ENCODE data around the gene MTUS2. TPM values are rescaled to one million over a fixed set of nuclear protein-coding genes. Genes with fewer than 3 reads are reported as not detected.

Gene MTUS2
- total and polyA plus RNA-seq, 2 experiments from 2014 or later = 0.27 to 0.38 TPM

GRCh38 chr13:29434217-29434945 lies 614.2 kb downstream of the MTUS2 start:
- Histone ChIP-seq H3K36me3 (ENCODE audit: insufficient read depth) (no peaks in the 10 kb centered on the region), H2AFZ (peak overlapping the region; percentile 14; the same call in 1 of the 2 replicates), H3K27me3 (ENCODE audit: insufficient read depth) (peaks cover 8% of the 10 kb centered on the region; the same call in 1 of the 2 replicates), H3F3A (replicated peaks; ENCODE audit: low read depth) (no peaks in the 10 kb centered on the region), H3K79me2 (replicated peaks; ENCODE audit: insufficient read depth) (no peaks in the 10 kb centered on the region), H3K4me1 (ENCODE audit: insufficient read depth) (peaks cover 16% of the 10 kb centered on the region), H3K27ac (ENCODE audit: low read depth) (no peak overlapping the region), H3K4me2 (no peak overlapping the region), H3K4me3 (no peak overlapping the region), H3K9me2 (ENCODE audit: insufficient read depth) (no peaks in the 10 kb centered on the region), H4K20me1 (replicated peaks; ENCODE audit: insufficient read depth) (no peaks in the 10 kb centered on the region)
- H3K9me3 Mint-ChIP-seq = no peaks in the 10 kb centered on the region
- peaks cover under 1% of the 10 kb centered on the region for H3K27me3 Mint-ChIP-seq (ENCODE audit: insufficient read depth, low read depth, poor library complexity)
- DNase-seq (ENCODE audit: low spot score) (no peak), ATAC-seq (no peak)
- no peak overlapping the region for H3K27ac Mint-ChIP-seq
- no peak for TF ChIP-seq ZNF331 (CRISPR knock-in tag; IDR thresholded peaks at IDR 0.05; ENCODE audit: low read depth)
- TF ChIP-seq, protein P1, sequence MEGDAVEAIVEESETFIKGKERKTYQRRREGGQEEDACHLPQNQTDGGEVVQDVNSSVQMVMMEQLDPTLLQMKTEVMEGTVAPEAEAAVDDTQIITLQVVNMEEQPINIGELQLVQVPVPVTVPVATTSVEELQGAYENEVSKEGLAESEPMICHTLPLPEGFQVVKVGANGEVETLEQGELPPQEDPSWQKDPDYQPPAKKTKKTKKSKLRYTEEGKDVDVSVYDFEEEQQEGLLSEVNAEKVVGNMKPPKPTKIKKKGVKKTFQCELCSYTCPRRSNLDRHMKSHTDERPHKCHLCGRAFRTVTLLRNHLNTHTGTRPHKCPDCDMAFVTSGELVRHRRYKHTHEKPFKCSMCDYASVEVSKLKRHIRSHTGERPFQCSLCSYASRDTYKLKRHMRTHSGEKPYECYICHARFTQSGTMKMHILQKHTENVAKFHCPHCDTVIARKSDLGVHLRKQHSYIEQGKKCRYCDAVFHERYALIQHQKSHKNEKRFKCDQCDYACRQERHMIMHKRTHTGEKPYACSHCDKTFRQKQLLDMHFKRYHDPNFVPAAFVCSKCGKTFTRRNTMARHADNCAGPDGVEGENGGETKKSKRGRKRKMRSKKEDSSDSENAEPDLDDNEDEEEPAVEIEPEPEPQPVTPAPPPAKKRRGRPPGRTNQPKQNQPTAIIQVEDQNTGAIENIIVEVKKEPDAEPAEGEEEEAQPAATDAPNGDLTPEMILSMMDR (conservative IDR thresholded peaks at IDR 0.05; ENCODE audit: low read depth in 2 of 2) = no peak
- TF ChIP-seq STAT1 (IDR thresholded peaks at IDR 0.05; ENCODE audit: unreplicated experiment) = no peak
- H3K36me3 Mint-ChIP-seq (ENCODE audit: low read depth) = no peaks in the 10 kb centered on the region
- peaks cover 11% of the 10 kb centered on the region; the same call in 2 of the 3 replicates for H3K4me1 Mint-ChIP-seq
- no peak overlapping the region for H3K4me3 Mint-ChIP-seq

DNA sequence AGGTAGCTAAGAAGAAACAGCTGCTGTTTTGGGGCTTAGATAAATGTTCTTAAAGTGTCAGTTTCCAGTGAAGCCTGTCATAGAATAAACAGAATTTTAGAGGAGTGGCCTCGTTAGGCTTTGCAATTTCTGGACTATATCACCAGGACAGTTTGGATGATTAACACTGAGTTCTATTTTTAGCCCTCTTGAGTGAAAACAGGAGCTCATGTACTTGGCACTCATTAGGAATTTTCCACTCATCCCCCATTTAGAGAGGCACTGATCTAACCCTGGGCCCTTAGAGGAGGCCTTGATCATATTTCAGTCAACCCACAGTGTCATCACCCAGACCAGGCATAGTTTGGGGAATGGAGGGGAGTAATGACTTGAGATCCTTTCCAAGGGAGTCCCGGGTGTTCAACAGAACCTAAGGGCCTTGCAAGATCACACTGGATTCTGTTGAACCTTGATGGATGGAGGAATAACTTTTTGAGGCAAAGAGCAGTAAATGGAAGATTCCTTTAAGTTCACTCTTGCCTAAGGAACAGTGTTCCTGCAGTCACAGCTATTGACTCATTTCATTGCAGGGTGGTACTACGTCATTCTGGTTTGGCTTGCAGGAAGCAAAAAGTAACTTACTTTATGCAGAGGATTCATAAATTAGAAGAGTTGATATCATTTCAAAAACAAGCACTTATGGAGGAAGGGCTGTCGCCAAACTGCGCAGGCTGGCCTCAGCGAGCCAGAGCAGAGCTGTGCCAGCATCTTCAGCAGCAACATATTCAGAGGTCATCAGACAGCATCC lies 615.2 kb downstream of the MTUS2 start:
- no peaks in the 10 kb centered on the region for H3K36me3 Mint-ChIP-seq (ENCODE audit: low read depth)
- DNase-seq (ENCODE audit: low spot score) (no peak), ATAC-seq (no peak)
- Histone ChIP-seq H3K79me2 (replicated peaks; ENCODE audit: insufficient read depth) (no peaks in the 10 kb centered on the region), H3K4me3 (no peak overlapping the region), H3K27me3 (ENCODE audit: insufficient read depth) (no peaks in the 10 kb centered on the region), H3K9me2 (ENCODE audit: insufficient read depth) (no peaks in the 10 kb centered on the region), H3K4me1 (ENCODE audit: insufficient read depth) (peaks cover 13% of the 10 kb centered on the region; the same call in 1 of the 2 replicates), H3K27ac (ENCODE audit: low read depth) (no peak overlapping the region), H2AFZ (no peak overlapping the region), H3K4me2 (no peak overlapping the region), H3F3A (replicated peaks; ENCODE audit: low read depth) (no peaks in the 10 kb centered on the region), H4K20me1 (replicated peaks; ENCODE audit: insufficient read depth) (no peaks in the 10 kb centered on the region), H3K36me3 (ENCODE audit: insufficient read depth) (no peaks in the 10 kb centered on the region)
- H3K4me1 Mint-ChIP-seq = peaks cover 8% of the 10 kb centered on the region; the same call in 1 of the 3 replicates
- no peak for TF ChIP-seq ZNF114 (CRISPR knock-in tag; IDR thresholded peaks at IDR 0.05)
- no peak for TF ChIP-seq REST (IDR thresholded peaks at IDR 0.05; ENCODE audit: unreplicated experiment)
- TF ChIP-seq CREB1 (CRISPR knock-in tag; IDR thresholded peaks at IDR 0.05; ENCODE audit: low read depth) = no peak
- no peak for TF ChIP-seq EZH2phosphoT487 (IDR thresholded peaks at IDR 0.05; ENCODE audit: unreplicated experiment)
- TF ChIP-seq JUNB (IDR thresholded peaks at IDR 0.05; ENCODE audit: unreplicated experiment) = no peak
- TF ChIP-seq, protein P1 (conservative IDR thresholded peaks at IDR 0.05; ENCODE audit: low read depth in 2 of 2) = no peak
- no peak for TF ChIP-seq STAT1 (IDR thresholded peaks at IDR 0.05; ENCODE audit: unreplicated experiment)
- no peak for TF ChIP-seq POLR2AphosphoS5 (IDR thresholded peaks at IDR 0.05; ENCODE audit: low read depth)
- TF ChIP-seq, protein P2, sequence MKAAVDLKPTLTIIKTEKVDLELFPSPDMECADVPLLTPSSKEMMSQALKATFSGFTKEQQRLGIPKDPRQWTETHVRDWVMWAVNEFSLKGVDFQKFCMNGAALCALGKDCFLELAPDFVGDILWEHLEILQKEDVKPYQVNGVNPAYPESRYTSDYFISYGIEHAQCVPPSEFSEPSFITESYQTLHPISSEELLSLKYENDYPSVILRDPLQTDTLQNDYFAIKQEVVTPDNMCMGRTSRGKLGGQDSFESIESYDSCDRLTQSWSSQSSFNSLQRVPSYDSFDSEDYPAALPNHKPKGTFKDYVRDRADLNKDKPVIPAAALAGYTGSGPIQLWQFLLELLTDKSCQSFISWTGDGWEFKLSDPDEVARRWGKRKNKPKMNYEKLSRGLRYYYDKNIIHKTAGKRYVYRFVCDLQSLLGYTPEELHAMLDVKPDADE (IDR thresholded peaks at IDR 0.05) = no peak
- H3K9me3 Mint-ChIP-seq = no peaks in the 10 kb centered on the region
- no peak overlapping the region for H3K4me3 Mint-ChIP-seq
- H3K27me3 Mint-ChIP-seq (ENCODE audit: insufficient read depth, low read depth, poor library complexity) = no peaks in the 10 kb centered on the region
- no peak overlapping the region for H3K27ac Mint-ChIP-seq
